ENCODE data around the gene ATP5PO.
A peak's percentile ranks its signal among the peaks of the same experiment; 100 is the strongest.

Gene ATP5PO

DNA sequence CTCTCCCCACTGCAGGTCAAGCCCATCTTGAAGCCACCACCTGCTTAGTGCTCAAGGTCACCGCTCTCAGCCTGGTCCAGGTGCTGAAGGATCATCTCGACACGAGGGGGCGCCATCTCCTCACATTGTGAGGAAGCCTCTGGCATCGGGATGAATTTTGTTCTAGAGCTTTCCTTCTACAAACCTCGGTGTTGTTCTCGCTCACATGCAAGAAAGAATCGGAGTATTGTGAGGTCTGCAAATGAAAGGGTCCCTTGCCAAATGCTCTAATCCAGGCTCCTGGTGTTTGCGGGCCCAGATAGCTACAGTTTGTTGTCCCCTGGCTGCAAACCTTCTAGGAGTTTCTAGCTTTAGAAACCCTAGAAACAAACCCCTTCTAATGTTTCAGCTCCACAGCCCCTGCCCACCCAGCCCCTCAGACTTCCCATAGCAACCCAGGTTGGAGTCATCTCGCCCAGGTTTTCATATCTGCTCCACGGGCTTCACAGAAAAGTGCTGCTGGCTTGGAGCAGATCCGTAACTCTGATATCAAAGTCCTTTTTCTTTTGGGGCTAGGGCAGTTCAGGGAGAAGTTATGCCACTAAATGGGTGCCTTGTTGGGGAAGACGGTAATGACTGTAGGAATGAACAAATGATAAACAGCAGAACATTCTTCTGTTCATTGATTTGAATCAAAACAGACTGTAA lies 8.6 kb upstream of the ATP5PO start:
- no peak overlapping the region for H2BK120ac ChIP-seq (ENCODE audit: low read depth, low read length)
- H3K79me1 ChIP-seq (ENCODE audit: low read depth, low read length): no peaks in the 10 kb centered on the region
- H2AK5ac ChIP-seq (ENCODE audit: low read depth, low read length): no peak overlapping the region
- no peak overlapping the region for H4K91ac ChIP-seq (ENCODE audit: low read depth, low read length, poor library complexity)
- no CpG with 5 or more reads among the region's 13 CpGs for WGBS, 2 donors (ENCODE audit: extremely low coverage in 2 of 2, insufficient read length in 2 of 2, insufficient replicate concordance in 1 of 2)
- H3K4ac ChIP-seq (ENCODE audit: low read length): no peak overlapping the region
- no peak overlapping the region for H2BK5ac ChIP-seq (ENCODE audit: low read length)
- DNase-seq (ENCODE audit: low spot score): peak; percentile 86
- no peak overlapping the region for H3K23ac ChIP-seq (ENCODE audit: low read depth, low read length, poor library complexity)
- H3K4me1 ChIP-seq (ENCODE audit: control insufficient read depth in 2 of 2, insufficient read depth in 1 of 2, low read depth in 1 of 2, low read length in 2 of 2): no peaks in the 10 kb centered on the region
- peak overlapping the region; percentile 80 for H2AFZ ChIP-seq (ENCODE audit: low read length)
- H3K18ac ChIP-seq (ENCODE audit: low read length): no peak overlapping the region
- no peak overlapping the region for H2BK15ac ChIP-seq (ENCODE audit: low read length)
- no peaks in the 10 kb centered on the region for H3K9me3 ChIP-seq (replicated peaks in 1 of 2; ENCODE audit: control insufficient read depth in 2 of 2, insufficient read depth in 1 of 2, low read depth in 1 of 2, low read length in 2 of 2)
- H3K27ac ChIP-seq (replicated peaks; ENCODE audit: low read length): no peak overlapping the region
- no peak overlapping the region for H3K4me3 ChIP-seq (ENCODE audit: low read length in 2 of 2)
- H3K4me2 ChIP-seq (ENCODE audit: insufficient read depth, low read length, poor library complexity, severe bottlenecking): no peak overlapping the region
- no peak overlapping the region for H3K9ac ChIP-seq (ENCODE audit: low read depth, low read length, poor library complexity)
- no peak overlapping the region for H2BK12ac ChIP-seq (ENCODE audit: low read length)
- no peaks in the 10 kb centered on the region for H3K36me3 ChIP-seq (replicated peaks in 1 of 2; ENCODE audit: control insufficient read depth in 2 of 2, insufficient read depth in 2 of 2, low read length in 2 of 2)
- peaks cover 0 to 10% (median 0%) of the 10 kb centered on the region in 3 experiments for H3K27me3 ChIP-seq (ENCODE audit: control insufficient read depth in 3 of 3, insufficient read depth in 3 of 3, low read depth in 1 of 3, low read length in 3 of 3)
- H4K8ac ChIP-seq (ENCODE audit: low read depth, low read length): no peak overlapping the region
- H3K14ac ChIP-seq (ENCODE audit: low read length): no peak overlapping the region

DNA sequence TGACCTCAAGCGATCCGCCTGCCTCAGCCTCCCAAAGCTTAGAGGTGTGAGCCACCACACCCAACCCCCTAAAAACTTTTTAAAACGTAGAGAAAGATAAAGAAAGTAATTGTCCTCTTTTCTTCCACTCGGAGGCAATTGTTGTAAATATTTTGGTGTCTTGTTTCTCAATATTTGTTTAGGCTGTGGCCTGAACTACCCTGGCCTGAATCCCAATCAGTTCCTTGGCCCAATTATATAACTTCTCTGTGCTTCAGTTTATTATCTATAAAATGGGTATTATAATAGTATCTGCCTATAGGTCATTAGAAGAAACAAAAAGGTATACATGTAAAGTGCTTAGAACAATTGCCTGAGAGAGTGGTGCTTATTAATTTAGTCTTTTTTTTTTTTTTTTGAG lies 1.8 kb upstream of the ATP5PO start:
- Histone ChIP-seq H2AFZ (ENCODE audit: low read length) (no peak overlapping the region), H4K8ac (ENCODE audit: low read depth, low read length) (no peak overlapping the region), H4K91ac (ENCODE audit: low read depth, low read length, poor library complexity) (no peak overlapping the region), H3K9me3 (replicated peaks in 1 of 2; ENCODE audit: control insufficient read depth in 2 of 2, insufficient read depth in 1 of 2, low read depth in 1 of 2, low read length in 2 of 2) (no peaks in the 10 kb centered on the region), H3K4ac (ENCODE audit: low read length) (no peak overlapping the region), H2AK5ac (ENCODE audit: low read depth, low read length) (no peak overlapping the region), H3K79me1 (ENCODE audit: low read depth, low read length) (peaks cover 3% of the 10 kb centered on the region), H2BK12ac (ENCODE audit: low read length) (no peak overlapping the region), H3K27ac (replicated peaks; ENCODE audit: low read length) (no peak overlapping the region), H3K9ac (ENCODE audit: low read depth, low read length, poor library complexity) (no peak overlapping the region), H2BK5ac (ENCODE audit: low read length) (no peak overlapping the region), H3K4me3 (ENCODE audit: low read length in 2 of 2) (no peak overlapping the region), H3K4me1 (ENCODE audit: control insufficient read depth in 2 of 2, insufficient read depth in 1 of 2, low read depth in 1 of 2, low read length in 2 of 2) (peaks cover 4 to 9% of the 10 kb centered on the region in 2 donors), H3K23ac (ENCODE audit: low read depth, low read length, poor library complexity) (no peak overlapping the region), H3K4me2 (ENCODE audit: insufficient read depth, low read length, poor library complexity, severe bottlenecking) (no peak overlapping the region), H2BK120ac (ENCODE audit: low read depth, low read length) (no peak overlapping the region), H3K27me3 (ENCODE audit: control insufficient read depth in 3 of 3, insufficient read depth in 3 of 3, low read depth in 1 of 3, low read length in 3 of 3) (peaks cover 0 to 6% (median 0%) of the 10 kb centered on the region in 3 experiments), H3K18ac (ENCODE audit: low read length) (no peak overlapping the region), H3K36me3 (replicated peaks in 1 of 2; ENCODE audit: control insufficient read depth in 2 of 2, insufficient read depth in 2 of 2, low read length in 2 of 2) (peaks cover 2 to 21% of the 10 kb centered on the region in 2 donors), H2BK15ac (ENCODE audit: low read length) (no peak overlapping the region), H3K14ac (ENCODE audit: low read length) (no peak overlapping the region)
- no peak for DNase-seq (ENCODE audit: low spot score)
- no CpG with 5 or more reads among the region's 4 CpGs for WGBS, 2 donors (ENCODE audit: extremely low coverage in 2 of 2, insufficient read length in 2 of 2, insufficient replicate concordance in 1 of 2)

GRCh38 chr21:33916200-33916567 lies 580 bp upstream of the ATP5PO start:
- Histone ChIP-seq H3K4me1 (ENCODE audit: control insufficient read depth in 2 of 2, insufficient read depth in 1 of 2, low read depth in 1 of 2, low read length in 2 of 2) (peaks cover 4 to 9% of the 10 kb centered on the region in 2 donors), H2AFZ (ENCODE audit: low read length) (peak overlapping the region; percentile 89), H3K4me2 (ENCODE audit: insufficient read depth, low read length, poor library complexity, severe bottlenecking) (peak overlapping the region; percentile 38), H3K9ac (ENCODE audit: low read depth, low read length, poor library complexity) (no peak overlapping the region), H2BK15ac (ENCODE audit: low read length) (no peak overlapping the region), H3K4ac (ENCODE audit: low read length) (no peak overlapping the region), H2AK5ac (ENCODE audit: low read depth, low read length) (no peak overlapping the region), H2BK5ac (ENCODE audit: low read length) (no peak overlapping the region), H4K8ac (ENCODE audit: low read depth, low read length) (no peak overlapping the region), H3K36me3 (replicated peaks in 1 of 2; ENCODE audit: control insufficient read depth in 2 of 2, insufficient read depth in 2 of 2, low read length in 2 of 2) (peaks cover 2 to 33% of the 10 kb centered on the region in 2 donors), H3K9me3 (replicated peaks in 1 of 2; ENCODE audit: control insufficient read depth in 2 of 2, insufficient read depth in 1 of 2, low read depth in 1 of 2, low read length in 2 of 2) (no peaks in the 10 kb centered on the region), H3K14ac (ENCODE audit: low read length) (no peak overlapping the region), H2BK120ac (ENCODE audit: low read depth, low read length) (no peak overlapping the region), H3K27ac (replicated peaks; ENCODE audit: low read length) (no peak overlapping the region), H3K18ac (ENCODE audit: low read length) (no peak overlapping the region), H2BK12ac (ENCODE audit: low read length) (no peak overlapping the region), H3K4me3 (ENCODE audit: low read length in 2 of 2) (peak overlapping the region in 1 of 2 donors; percentile 78), H3K23ac (ENCODE audit: low read depth, low read length, poor library complexity) (no peak overlapping the region), H4K91ac (ENCODE audit: low read depth, low read length, poor library complexity) (no peak overlapping the region), H3K79me1 (ENCODE audit: low read depth, low read length) (peaks cover 3% of the 10 kb centered on the region), H3K27me3 (ENCODE audit: control insufficient read depth in 3 of 3, insufficient read depth in 3 of 3, low read depth in 1 of 3, low read length in 3 of 3) (no peaks in the 10 kb centered on the region)
- WGBS, 2 donors (ENCODE audit: extremely low coverage in 2 of 2, insufficient read length in 2 of 2, insufficient replicate concordance in 1 of 2): no CpG with 5 or more reads among the region's 5 CpGs
- DNase-seq (ENCODE audit: low spot score): no peak

GRCh38 chr21:33914188-33914587 lies 1.4 kb downstream of the ATP5PO start:
- Histone ChIP-seq H3K4me2 (ENCODE audit: insufficient read depth, low read length, poor library complexity, severe bottlenecking) (no peak overlapping the region), H3K4me1 (ENCODE audit: control insufficient read depth in 2 of 2, insufficient read depth in 1 of 2, low read depth in 1 of 2, low read length in 2 of 2) (peaks cover 4 to 9% of the 10 kb centered on the region in 2 donors), H3K4ac (ENCODE audit: low read length) (no peak overlapping the region), H2BK120ac (ENCODE audit: low read depth, low read length) (no peak overlapping the region), H3K23ac (ENCODE audit: low read depth, low read length, poor library complexity) (no peak overlapping the region), H3K36me3 (replicated peaks in 1 of 2; ENCODE audit: control insufficient read depth in 2 of 2, insufficient read depth in 2 of 2, low read length in 2 of 2) (peaks cover 12 to 53% of the 10 kb centered on the region in 2 donors), H4K8ac (ENCODE audit: low read depth, low read length) (no peak overlapping the region), H3K79me1 (ENCODE audit: low read depth, low read length) (peaks cover 3% of the 10 kb centered on the region), H2AFZ (ENCODE audit: low read length) (no peak overlapping the region), H3K9me3 (replicated peaks in 1 of 2; ENCODE audit: control insufficient read depth in 2 of 2, insufficient read depth in 1 of 2, low read depth in 1 of 2, low read length in 2 of 2) (no peaks in the 10 kb centered on the region), H2AK5ac (ENCODE audit: low read depth, low read length) (no peak overlapping the region), H2BK5ac (ENCODE audit: low read length) (no peak overlapping the region), H3K27me3 (ENCODE audit: control insufficient read depth in 3 of 3, insufficient read depth in 3 of 3, low read depth in 1 of 3, low read length in 3 of 3) (no peaks in the 10 kb centered on the region), H4K91ac (ENCODE audit: low read depth, low read length, poor library complexity) (no peak overlapping the region), H3K18ac (ENCODE audit: low read length) (no peak overlapping the region), H2BK12ac (ENCODE audit: low read length) (no peak overlapping the region), H3K27ac (replicated peaks; ENCODE audit: low read length) (no peak overlapping the region), H3K4me3 (ENCODE audit: low read length in 2 of 2) (peak overlapping the region in 1 of 2 donors; percentile 9), H2BK15ac (ENCODE audit: low read length) (no peak overlapping the region), H3K9ac (ENCODE audit: low read depth, low read length, poor library complexity) (no peak overlapping the region), H3K14ac (ENCODE audit: low read length) (no peak overlapping the region)
- no peak for DNase-seq (ENCODE audit: low spot score)
- WGBS, 2 donors (ENCODE audit: extremely low coverage in 2 of 2, insufficient read length in 2 of 2, insufficient replicate concordance in 1 of 2): no CpG with 5 or more reads among the region's 5 CpGs

All from neuronal stem cell (in vitro differentiated cells).